AG09309 (cell line): Measurements from ENCODE around the gene RD3L.
A peak's percentile ranks its signal among the peaks of the same experiment; 100 is the strongest.
"Not testable (repeated sequence)": the region's sequence is repeated elsewhere in the genome, so short reads cannot be mapped to it uniquely, and the experiment has no call there.

ENCODE experiments used
- DNase-seq: peaks from one replicate; pipeline ENCODE4 v3.0.0-alpha.2; 2010; ENCODE audit warnings: low read depth
- H3K4me3 ChIP-seq: 2 replicates; pipeline ENCODE4 v1.5.1; 2011; ENCODE audit warnings: mild to moderate bottlenecking, low read depth, low read length, moderate library complexity; ENCODE audit not compliant: control insufficient read depth
- TF ChIP-seq, protein P1 (sequence below): IDR thresholded peaks from 2 replicates; pipeline ENCODE4 v1.5.1; 2011; ENCODE audit warnings: mild to moderate bottlenecking, low read depth, low read length, inconsistent platforms; ENCODE audit not compliant: insufficient read depth, control insufficient read depth; ENCODE audit errors: missing control alignments

RD3L gene

DNA sequence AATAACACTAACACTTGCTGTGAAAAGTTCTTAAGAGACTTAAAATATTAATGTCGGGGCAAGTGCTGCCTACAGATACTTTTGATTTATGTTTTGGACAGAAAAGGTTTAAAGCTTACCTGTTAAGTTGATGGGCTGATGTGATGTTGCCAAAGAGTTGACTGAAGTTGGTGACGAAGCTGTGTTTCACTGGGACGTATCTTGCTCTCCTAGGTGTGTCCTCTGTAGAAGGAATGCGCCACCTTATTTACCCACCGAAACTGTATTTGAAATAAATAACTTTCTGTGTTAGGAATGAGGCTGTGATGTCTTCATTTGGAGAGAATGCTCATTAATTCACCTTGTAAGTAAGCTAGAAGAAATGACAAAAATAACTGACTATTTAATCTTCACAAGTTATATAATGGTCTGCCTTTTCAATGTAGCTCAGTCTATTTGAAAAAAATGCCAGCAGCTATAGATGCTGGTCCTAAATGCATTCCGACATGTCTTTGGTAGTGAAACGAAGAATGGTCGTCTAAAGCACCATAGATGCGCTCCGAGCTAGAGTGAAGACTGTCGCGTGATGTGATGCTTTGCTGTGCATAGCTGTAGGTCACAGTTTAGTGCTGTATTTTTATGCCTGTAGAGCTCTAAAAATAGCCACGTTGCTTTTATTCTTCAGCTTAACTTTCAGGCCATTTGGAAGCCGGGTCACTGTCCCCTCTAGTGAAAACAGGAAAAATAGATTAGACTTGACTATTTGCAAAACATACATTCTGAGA is at the start of gene RD3L:
Gene RD3L, minus strand, starts transcription at position 557 of the 764 bp plus-strand sequence. CDS start 834 bp downstream, outside the sequence.
- H3K4me3 ChIP-seq, result no peak within 1 kb of the TSS
- TF ChIP-seq, protein P1, sequence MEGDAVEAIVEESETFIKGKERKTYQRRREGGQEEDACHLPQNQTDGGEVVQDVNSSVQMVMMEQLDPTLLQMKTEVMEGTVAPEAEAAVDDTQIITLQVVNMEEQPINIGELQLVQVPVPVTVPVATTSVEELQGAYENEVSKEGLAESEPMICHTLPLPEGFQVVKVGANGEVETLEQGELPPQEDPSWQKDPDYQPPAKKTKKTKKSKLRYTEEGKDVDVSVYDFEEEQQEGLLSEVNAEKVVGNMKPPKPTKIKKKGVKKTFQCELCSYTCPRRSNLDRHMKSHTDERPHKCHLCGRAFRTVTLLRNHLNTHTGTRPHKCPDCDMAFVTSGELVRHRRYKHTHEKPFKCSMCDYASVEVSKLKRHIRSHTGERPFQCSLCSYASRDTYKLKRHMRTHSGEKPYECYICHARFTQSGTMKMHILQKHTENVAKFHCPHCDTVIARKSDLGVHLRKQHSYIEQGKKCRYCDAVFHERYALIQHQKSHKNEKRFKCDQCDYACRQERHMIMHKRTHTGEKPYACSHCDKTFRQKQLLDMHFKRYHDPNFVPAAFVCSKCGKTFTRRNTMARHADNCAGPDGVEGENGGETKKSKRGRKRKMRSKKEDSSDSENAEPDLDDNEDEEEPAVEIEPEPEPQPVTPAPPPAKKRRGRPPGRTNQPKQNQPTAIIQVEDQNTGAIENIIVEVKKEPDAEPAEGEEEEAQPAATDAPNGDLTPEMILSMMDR, result no peak
- no peak for DNase-seq

DNA sequence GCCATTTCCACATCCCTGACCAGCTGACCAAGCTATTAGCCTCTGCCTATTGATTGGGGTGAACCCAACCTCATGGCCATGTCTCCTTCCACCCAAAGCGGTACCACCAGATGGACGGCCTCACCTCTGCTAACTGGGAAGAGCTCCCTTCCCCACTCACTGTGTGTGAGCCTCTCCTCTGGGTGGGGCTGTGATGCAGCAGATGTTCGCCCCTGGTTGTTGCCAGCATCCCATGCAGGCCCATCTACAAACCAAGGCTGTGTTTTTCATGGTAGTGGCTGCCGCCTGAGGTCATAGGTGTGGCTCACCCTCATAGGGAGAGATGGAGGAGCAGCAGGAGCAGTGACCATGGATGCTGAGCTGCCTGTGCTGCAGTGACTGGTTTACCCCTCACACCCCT is 47.6 kb upstream of the RD3L start:
- TF ChIP-seq, protein P1, result no peak
- no peak for DNase-seq
- H3K4me3 ChIP-seq, result no peak overlapping the region

DNA sequence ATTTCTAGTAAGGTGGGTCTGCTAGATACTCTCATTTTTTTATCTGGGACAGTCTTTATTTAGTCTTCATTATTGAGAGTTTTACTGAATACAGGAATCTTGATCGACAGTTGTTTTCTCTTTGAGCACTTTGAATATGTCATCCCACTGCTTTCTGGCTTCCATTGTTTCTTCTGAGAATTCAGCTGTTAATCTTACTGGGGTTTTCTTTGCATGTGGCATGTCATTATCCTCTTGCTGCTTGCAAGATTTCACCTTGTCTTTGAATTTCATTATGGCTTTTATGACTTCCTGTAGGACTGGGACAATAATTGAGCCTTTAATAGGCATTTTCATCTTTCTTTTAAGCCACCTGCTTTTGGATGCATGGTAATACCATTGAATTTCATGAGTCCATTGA is 46.7 kb upstream of the RD3L start:
- DNase-seq, result no peak
- H3K4me3 ChIP-seq, result no peak overlapping the region
- TF ChIP-seq, protein P1, result no peak

DNA sequence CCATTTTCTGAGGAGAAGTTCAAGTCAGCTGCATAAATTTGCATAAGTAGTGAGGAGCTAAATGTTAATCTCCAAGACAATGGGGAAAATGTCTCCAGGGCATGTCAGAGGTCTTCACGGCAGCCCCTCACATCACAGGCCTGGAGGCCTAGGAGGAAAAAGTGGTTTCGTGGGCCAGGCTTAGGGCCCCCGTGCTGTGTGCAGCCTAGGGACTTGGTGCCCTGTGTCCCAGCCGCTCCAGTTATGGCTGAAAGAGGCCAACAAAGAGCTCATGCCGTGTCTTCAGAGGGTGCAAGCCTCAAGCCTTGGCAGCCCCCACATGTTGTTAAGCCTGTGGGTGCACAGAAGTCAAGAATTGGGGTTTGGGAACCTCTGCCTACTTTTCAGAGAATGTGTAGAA is 41.9 kb upstream of the RD3L start:
- no peak overlapping the region for H3K4me3 ChIP-seq
- TF ChIP-seq, protein P1, result no peak
- DNase-seq, result no peak

DNA sequence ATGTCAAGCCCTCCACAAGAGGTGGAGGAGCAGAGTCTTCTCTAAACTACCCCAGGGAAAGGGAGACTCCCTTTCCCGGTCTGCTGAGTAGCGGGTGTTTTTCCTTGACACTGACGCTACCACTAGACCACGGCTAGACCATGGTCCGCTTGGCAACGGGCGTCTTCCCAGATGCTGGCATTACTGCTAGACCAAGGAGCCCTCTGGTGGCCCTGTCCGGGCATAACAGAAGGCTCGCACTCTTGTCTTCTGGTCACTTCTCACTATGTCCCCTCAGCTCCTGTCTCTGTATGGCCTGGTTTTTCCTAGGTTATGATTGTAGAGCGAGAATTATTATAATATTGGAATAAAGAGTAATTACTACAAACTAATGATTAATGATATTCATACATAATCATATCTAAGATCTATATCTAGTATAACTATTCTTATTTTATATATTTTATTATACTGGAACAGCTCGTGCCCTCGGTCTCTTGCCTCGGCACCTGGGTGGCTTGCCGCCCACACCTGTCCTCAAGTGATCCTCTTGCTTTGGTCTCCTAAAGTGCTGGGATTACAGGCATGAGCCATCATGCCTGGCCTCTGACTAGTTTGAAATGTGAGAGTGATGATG is 38.4 kb upstream of the RD3L start:
- not testable (repeated sequence) for DNase-seq, H3K4me3 ChIP-seq
- TF ChIP-seq, protein P1, result peak; percentile 55

DNA sequence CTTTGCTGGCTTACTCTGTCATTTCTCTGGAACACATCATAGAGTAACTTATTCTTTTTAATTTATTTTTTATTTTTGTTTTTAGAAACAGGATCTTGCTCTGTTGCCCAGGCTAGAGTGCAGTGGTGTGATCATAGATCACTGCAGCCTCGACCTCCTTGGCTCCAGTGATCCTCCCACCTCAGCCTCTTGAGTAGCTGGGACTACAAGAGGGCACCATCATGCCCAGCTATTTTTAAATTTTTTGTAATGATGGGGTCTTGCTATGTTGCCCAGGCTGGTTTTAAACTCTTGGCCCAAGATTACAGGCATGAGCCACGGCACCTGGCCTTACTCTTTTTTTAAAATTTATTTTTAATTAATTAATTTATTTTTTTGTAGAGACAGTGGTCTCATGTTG is 32.2 kb upstream of the RD3L start:
- H3K4me3 ChIP-seq, result no peak overlapping the region
- DNase-seq, result no peak
- TF ChIP-seq, protein P1, result no peak

DNA sequence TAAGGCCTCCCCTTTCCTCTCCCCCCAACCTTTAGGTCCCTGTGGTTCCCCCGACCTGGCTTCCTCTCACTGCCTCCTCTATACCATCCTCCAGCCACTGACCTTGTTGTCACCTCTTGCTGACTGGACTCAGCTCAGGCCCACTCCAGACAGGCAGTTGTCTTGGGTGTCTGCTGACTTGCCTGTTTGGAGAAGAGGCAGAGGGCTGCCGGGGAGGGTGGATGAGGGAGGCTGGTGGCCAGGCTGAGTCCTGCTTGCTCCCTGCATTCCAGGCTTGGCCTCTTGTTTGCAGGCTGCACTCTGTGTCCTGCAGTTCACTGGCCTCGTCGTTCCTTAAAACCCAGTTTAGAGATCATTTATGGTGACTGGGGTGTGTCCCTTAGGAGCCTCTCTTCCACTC is 31.0 kb upstream of the RD3L start:
- no peak for DNase-seq
- TF ChIP-seq, protein P1, result no peak

More for the DNA sequence above, 31.0 kb upstream of the RD3L start:
- no peak overlapping the region for H3K4me3 ChIP-seq
